ENCODE measurements around the gene IL27RA. TPM values are rescaled to one million over a fixed set of nuclear protein-coding genes. Genes with fewer than 3 reads are reported as not detected.

The IL27RA gene
- total and polyA plus RNA-seq, 2 of the 4 experiments (the other 2 are of a cell fraction) = 2.9 to 5.1 TPM

DNA sequence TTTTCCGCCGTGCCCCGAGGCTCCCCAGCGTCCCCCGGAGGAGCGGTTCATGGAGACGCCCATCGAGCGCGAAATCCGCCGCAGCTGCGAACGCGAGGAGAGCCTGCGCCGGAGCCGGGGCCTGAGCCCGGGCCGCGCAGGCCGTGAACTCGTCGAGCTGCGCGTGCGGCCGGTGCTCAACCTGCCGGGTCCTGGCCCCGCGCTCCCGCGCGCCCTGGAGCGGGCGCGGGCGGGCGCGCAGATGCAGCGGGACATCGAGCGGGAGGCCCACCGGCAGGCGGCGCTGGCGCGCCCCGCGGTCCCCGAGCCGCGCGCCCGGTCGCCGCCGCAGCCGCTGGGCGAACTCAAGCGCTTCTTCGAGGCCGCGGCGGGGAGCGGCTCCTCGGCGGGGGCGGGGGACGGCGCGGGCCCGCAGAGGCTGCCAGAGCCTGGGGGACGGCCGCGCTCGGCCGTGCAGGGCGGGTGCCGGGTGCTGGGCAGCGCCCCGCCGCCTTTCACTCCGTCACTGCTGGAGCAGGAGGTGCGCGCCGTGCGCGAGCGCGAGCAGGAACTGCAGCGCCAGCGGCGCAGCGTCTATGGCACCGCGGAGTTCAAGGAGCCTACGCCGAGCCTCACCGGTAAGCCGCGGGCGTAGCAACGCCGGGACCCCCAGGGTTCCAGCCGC, 41.8 kb downstream of the IL27RA start (continued):
- TF ChIP-seq MAZ (IDR thresholded peaks at IDR 0.05; ENCODE audit: borderline replicate concordance, low read depth, low read length) (peak; percentile 60; the same call in 1 of the 2 replicates), NFE2L2 (IDR thresholded peaks at IDR 0.05; ENCODE audit: low read depth, low read length) (no peak)

Data from IMR-90 (cell line).